ENCODE results near the gene PEX14.

Gene PEX14

DNA sequence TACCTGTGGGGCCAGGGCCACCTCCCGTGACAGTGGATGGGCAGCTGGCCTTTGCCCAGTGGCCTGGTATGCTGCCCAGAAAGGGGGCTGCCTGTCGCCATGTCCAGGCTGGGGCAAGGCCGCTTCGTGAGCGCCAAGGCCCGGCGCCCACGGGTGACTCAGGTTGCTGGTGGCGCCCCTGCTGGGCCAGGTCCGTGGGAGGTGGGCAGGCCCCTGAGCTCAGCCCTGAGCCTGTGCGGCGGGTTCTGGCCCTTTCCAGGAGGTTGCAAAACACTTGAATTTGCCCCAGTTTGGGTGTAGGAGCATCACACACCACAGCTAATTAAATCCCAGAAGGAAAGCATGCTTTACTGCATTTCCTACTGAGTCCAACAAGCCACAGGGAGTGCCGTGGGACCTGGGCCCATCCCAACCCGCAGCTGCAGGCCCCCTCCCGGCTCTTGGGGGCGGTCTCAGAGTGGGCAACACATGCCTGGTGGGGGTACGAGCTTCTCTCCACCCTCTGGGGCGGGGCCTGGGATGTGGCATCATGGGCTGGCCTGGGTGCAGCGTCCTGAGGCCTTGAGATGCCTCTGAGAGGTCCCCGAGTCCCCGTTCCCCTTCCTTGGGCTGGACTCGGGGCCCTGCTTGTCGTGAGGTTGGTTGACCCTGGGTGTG lies 159.8 kb downstream of the PEX14 start:
- Histone ChIP-seq H3K27me3 (ENCODE audit: insufficient read depth, poor library complexity, severe bottlenecking) (peaks cover 16% of the 10 kb centered on the region), H3K27ac (replicated peaks) (no peak overlapping the region), H3K4me3 (replicated peaks; ENCODE audit: insufficient read depth, low read length) (no peak overlapping the region)
- DNase-seq (ENCODE audit: low read depth in 1 of 2, low spot score in 1 of 2): no peak
- TF ChIP-seq, protein P1, sequence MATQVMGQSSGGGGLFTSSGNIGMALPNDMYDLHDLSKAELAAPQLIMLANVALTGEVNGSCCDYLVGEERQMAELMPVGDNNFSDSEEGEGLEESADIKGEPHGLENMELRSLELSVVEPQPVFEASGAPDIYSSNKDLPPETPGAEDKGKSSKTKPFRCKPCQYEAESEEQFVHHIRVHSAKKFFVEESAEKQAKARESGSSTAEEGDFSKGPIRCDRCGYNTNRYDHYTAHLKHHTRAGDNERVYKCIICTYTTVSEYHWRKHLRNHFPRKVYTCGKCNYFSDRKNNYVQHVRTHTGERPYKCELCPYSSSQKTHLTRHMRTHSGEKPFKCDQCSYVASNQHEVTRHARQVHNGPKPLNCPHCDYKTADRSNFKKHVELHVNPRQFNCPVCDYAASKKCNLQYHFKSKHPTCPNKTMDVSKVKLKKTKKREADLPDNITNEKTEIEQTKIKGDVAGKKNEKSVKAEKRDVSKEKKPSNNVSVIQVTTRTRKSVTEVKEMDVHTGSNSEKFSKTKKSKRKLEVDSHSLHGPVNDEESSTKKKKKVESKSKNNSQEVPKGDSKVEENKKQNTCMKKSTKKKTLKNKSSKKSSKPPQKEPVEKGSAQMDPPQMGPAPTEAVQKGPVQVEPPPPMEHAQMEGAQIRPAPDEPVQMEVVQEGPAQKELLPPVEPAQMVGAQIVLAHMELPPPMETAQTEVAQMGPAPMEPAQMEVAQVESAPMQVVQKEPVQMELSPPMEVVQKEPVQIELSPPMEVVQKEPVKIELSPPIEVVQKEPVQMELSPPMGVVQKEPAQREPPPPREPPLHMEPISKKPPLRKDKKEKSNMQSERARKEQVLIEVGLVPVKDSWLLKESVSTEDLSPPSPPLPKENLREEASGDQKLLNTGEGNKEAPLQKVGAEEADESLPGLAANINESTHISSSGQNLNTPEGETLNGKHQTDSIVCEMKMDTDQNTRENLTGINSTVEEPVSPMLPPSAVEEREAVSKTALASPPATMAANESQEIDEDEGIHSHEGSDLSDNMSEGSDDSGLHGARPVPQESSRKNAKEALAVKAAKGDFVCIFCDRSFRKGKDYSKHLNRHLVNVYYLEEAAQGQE (IDR thresholded peaks at IDR 0.05; ENCODE audit: insufficient replicate concordance, low read depth): no peak
- TF ChIP-seq SPI1 (IDR thresholded peaks at IDR 0.05; ENCODE audit: borderline replicate concordance, low read depth): no peak
- TF ChIP-seq GABPA (IDR thresholded peaks at IDR 0.05; ENCODE audit: low read depth): no peak
- no peak; the same call in 1 of the 2 replicates for TF ChIP-seq POLR2AphosphoS5 (IDR thresholded peaks at IDR 0.05; ENCODE audit: low read depth)

DNA sequence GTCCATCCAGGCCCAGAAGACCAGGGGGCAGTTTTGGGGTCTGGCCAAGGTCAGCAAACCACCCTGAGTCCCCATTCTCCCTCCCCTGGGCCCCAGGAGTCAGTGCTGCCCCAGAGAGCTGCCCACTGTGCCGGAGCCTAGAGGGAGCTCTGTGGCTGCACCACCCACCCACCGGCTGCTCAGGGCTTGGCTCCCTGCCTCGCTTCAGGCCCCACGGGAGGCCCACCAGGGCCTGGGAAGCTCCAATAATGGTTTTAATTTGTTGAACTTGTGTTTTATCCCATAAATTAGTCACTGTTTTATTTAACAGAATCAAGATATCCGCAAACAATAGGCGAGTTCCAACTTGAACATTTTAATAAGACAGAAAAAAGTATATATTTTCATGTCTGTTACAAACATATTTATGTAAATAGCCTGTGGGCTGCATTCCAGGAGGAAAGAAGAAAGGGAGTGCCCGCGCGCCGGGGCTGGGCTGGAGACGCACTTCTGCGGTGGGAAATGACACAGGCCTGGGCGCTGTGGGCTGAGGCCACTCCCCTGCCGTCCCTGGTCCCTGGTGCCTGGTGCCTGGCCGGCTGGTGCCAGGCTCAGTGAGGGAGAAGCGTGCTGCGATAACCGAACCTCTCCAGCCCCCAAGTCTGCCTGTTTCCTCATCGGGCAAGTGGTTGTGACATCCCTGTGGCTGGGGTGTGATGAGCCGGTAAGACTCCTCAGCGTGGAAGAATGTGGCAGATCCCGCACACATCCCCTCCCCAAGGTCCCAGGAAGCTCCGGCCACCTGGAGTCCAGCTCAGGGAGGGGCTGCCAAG lies 160.5 kb downstream of the PEX14 start:
- peak; percentile 34 to 67 for DNase-seq (ENCODE audit: low read depth in 1 of 2, low spot score in 1 of 2)
- TF ChIP-seq, protein P2, sequence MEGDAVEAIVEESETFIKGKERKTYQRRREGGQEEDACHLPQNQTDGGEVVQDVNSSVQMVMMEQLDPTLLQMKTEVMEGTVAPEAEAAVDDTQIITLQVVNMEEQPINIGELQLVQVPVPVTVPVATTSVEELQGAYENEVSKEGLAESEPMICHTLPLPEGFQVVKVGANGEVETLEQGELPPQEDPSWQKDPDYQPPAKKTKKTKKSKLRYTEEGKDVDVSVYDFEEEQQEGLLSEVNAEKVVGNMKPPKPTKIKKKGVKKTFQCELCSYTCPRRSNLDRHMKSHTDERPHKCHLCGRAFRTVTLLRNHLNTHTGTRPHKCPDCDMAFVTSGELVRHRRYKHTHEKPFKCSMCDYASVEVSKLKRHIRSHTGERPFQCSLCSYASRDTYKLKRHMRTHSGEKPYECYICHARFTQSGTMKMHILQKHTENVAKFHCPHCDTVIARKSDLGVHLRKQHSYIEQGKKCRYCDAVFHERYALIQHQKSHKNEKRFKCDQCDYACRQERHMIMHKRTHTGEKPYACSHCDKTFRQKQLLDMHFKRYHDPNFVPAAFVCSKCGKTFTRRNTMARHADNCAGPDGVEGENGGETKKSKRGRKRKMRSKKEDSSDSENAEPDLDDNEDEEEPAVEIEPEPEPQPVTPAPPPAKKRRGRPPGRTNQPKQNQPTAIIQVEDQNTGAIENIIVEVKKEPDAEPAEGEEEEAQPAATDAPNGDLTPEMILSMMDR (IDR thresholded peaks at IDR 0.05; ENCODE audit: insufficient read depth, low read length): no peak
- no peak for TF ChIP-seq SPI1 (IDR thresholded peaks at IDR 0.05; ENCODE audit: borderline replicate concordance, low read depth)
- TF ChIP-seq, protein P1 (IDR thresholded peaks at IDR 0.05; ENCODE audit: insufficient replicate concordance, low read depth): no peak
- no peak for TF ChIP-seq POLR2AphosphoS5 (IDR thresholded peaks at IDR 0.05; ENCODE audit: low read depth)
- no peak for TF ChIP-seq GABPA (IDR thresholded peaks at IDR 0.05; ENCODE audit: low read depth)
- peaks cover 20% of the 10 kb centered on the region for H3K27me3 ChIP-seq (ENCODE audit: insufficient read depth, poor library complexity, severe bottlenecking)
- H3K4me3 ChIP-seq (replicated peaks; ENCODE audit: insufficient read depth, low read length): no peak overlapping the region
- no peak overlapping the region for H3K27ac ChIP-seq (replicated peaks)

DNA sequence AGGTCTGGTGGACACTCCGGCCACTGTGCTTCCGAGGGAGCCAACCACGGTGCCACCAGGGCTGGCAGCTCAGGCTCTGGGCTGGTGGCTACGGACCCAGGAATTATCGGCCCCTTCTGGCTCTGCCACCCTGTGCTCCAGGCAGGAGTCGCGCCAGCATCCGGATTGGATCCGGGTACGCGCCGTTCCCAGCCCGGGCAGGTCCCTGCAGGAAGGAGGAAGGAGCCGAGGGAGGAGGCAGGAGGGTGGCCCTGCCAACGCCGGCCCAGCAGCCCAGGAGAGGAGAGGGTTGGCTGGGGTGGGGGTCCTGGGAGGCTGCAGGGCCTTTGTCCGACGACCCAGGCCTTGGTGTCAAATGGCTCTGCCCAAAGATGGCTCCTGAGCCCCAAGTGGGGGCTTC lies 161.2 kb downstream of the PEX14 start:
- Histone ChIP-seq H3K4me3 (replicated peaks; ENCODE audit: insufficient read depth, low read length) (no peak overlapping the region), H3K27me3 (ENCODE audit: insufficient read depth, poor library complexity, severe bottlenecking) (peaks cover 20% of the 10 kb centered on the region), H3K27ac (replicated peaks) (no peak overlapping the region)
- TF ChIP-seq GABPA (IDR thresholded peaks at IDR 0.05; ENCODE audit: low read depth): no peak
- no peak for TF ChIP-seq POLR2AphosphoS5 (IDR thresholded peaks at IDR 0.05; ENCODE audit: low read depth)
- TF ChIP-seq, protein P1 (IDR thresholded peaks at IDR 0.05; ENCODE audit: insufficient replicate concordance, low read depth): no peak
- no peak for TF ChIP-seq SPI1 (IDR thresholded peaks at IDR 0.05; ENCODE audit: borderline replicate concordance, low read depth)
- TF ChIP-seq, protein P2 (IDR thresholded peaks at IDR 0.05; ENCODE audit: insufficient read depth, low read length): no peak
- DNase-seq (ENCODE audit: low read depth in 1 of 2, low spot score in 1 of 2): no peak

Data from HL-60 (cell line).